PFSK-1 (cell line): ENCODE results near the gene LRRC70.

Experiments used
- FOXP2 ChIP-seq: optimal IDR thresholded peaks from 2 replicates; pipeline ENCODE3; 2011; ENCODE audit warnings: borderline replicate concordance, control low read depth, inconsistent platforms; ENCODE audit not compliant: insufficient read depth; ENCODE audit errors: extremely low read length, extremely low read depth
- POLR2AphosphoS5 ChIP-seq: IDR thresholded peaks from 2 replicates; pipeline ENCODE4 v1.6.1; 2012; ENCODE audit warnings: low read depth, mild to moderate bottlenecking, control low read depth, low read length, moderate library complexity
- REST ChIP-seq, 2 experiments: IDR thresholded peaks; 2 replicates each; pipeline versions ENCODE4 v1.6.1 to v1.8.0; 2011 to 2012; ENCODE audit warnings: low read depth in 2 of 2, low read length in 2 of 2, control low read depth in 1 of 2, inconsistent platforms in 1 of 2, mild to moderate bottlenecking in 1 of 2, moderate library complexity in 1 of 2; ENCODE audit not compliant: insufficient read depth in 1 of 2
- SIN3A ChIP-seq: IDR thresholded peaks from 2 replicates; pipeline ENCODE4 v1.6.1; 2012; ENCODE audit warnings: mild to moderate bottlenecking, low read length, moderate library complexity, borderline replicate concordance; ENCODE audit not compliant: insufficient read depth
- TAF1 ChIP-seq: IDR thresholded peaks from 2 replicates; pipeline ENCODE4 v1.6.1; 2012; ENCODE audit warnings: low read length, control low read depth, borderline replicate concordance; ENCODE audit not compliant: insufficient read depth

Gene LRRC70

GRCh38 chr5:62579761-62580160, 1.1 kb downstream of the LRRC70 start:
- TF ChIP-seq POLR2AphosphoS5 = no peak
- no peak for TF ChIP-seq FOXP2
- TF ChIP-seq TAF1 = no peak
- TF ChIP-seq SIN3A = no peak
- TF ChIP-seq REST (IDR thresholded peaks at IDR 0.05; ENCODE audit: insufficient read depth in 1 of 2, low read depth in 2 of 2, low read length in 2 of 2) = no peak

DNA sequence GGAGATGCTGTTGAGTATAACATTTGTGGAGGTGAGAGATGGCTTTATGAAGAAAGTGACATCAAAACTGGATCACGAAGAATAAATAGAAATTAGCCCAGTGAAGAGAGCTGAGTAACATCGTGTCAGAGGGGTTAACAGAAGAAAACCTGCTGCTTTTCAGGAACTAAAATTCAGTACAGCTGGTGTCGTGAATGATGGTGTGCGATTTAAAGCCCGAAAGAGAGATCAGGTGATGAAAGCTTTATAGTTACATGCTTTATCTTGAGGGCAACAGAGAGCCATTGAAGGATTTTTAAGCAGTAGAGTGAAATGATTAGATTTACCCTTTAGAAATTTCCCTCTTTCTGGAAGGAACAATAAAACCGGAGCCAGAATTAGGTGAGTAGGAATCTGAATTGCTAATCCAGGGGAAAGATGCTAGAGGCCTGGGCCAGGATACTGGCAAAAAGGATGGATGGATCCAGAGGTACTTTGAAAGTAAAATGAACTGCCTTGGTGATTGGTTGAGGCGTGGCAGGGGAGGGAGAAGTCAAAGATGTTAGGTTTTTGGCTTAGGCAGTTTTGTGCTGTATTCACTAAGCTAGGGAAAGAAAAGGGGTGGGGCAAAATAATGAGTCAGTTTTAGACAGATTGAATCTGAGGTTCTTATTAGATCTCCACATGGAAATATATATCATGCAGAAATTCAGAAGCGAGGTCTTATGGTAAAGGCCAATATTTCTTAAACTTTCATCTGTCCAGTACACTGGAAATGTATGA, 3.4 kb downstream of the LRRC70 start:
- TF ChIP-seq TAF1 (no peak), POLR2AphosphoS5 (no peak), REST (IDR thresholded peaks at IDR 0.05; ENCODE audit: insufficient read depth in 1 of 2, low read depth in 2 of 2, low read length in 2 of 2) (no peak), FOXP2 (no peak)

- TF ChIP-seq SIN3A = no peak
- TF ChIP-seq TAF1 = no peak
- TF ChIP-seq POLR2AphosphoS5 = no peak
- TF ChIP-seq REST (IDR thresholded peaks at IDR 0.05; ENCODE audit: insufficient read depth in 1 of 2, low read depth in 2 of 2, low read length in 2 of 2) = no peak
- no peak for TF ChIP-seq FOXP2
Observed at GRCh38 chr5:62584391-62584790, 5.8 kb downstream of the LRRC70 start.

- TF ChIP-seq REST (IDR thresholded peaks at IDR 0.05; ENCODE audit: insufficient read depth in 1 of 2, low read depth in 2 of 2, low read length in 2 of 2) (no peak), SIN3A (no peak), FOXP2 (no peak), POLR2AphosphoS5 (no peak), TAF1 (no peak)
Observed at GRCh38 chr5:62585306-62585705, 6.7 kb downstream of the LRRC70 start.

GRCh38 chr5:62585751-62586150, 7.1 kb downstream of the LRRC70 start:
- TF ChIP-seq POLR2AphosphoS5 (no peak), TAF1 (no peak), SIN3A (no peak), REST (IDR thresholded peaks at IDR 0.05; ENCODE audit: insufficient read depth in 1 of 2, low read depth in 2 of 2, low read length in 2 of 2) (no peak), FOXP2 (no peak)
